OCI-M1 (cell line): ENCODE measurements around the gene USP49.
A peak's percentile ranks its signal among the peaks of the same experiment; 100 is the strongest.

Experiments used
- DNase-seq: peaks from one replicate; lab custom pipeline; 2025; lab: John Stamatoyannopoulos, UW

The USP49 gene

GRCh38 chr6:41874741-41875140 is 20.4 kb downstream of the USP49 start:
- DNase-seq = no peak

GRCh38 chr6:41872147-41872546 is 23.0 kb downstream of the USP49 start:
- no peak for DNase-seq

GRCh38 chr6:41871691-41872090 is 23.5 kb downstream of the USP49 start:
- DNase-seq = no peak

- no peak for DNase-seq
These were observed 35.8 kb downstream of the USP49 start for GRCh38 chr6:41859356-41859755.

GRCh38 chr6:41858703-41859102 is 36.5 kb downstream of the USP49 start:
- no peak for DNase-seq

- DNase-seq = no peak
These were observed 44.3 kb downstream of the USP49 start for GRCh38 chr6:41850861-41851260.

DNA sequence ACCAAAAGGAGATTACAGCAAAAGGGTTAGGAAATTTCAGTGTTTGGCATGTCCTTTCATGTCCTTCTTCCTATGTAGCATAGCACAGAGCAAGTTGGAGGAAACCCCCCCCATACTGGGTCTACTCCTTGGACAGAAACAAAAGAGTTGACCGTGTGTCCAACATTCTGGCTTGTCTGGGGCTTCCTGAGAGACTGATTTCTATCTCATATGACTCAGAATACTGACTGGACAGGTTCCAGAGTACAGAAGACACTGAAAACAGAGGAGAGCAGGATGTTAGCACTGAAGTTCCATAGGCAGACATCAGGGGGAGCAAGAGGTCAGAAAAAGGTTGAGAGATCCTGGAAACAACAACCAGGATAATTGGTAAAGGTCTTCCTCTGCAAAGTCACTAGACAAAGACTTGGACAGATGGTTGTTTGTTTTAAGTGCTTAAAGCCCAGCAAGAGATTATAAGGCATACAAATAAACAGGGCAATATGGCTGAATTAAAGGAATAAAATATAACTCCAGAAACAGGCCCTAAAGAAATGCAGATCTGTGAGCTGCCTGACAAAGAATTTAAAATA is 48.4 kb downstream of the USP49 start:
- DNase-seq = peak; percentile 94

- DNase-seq = no peak
These were observed 52.0 kb downstream of the USP49 start for GRCh38 chr6:41843178-41843577.

DNA sequence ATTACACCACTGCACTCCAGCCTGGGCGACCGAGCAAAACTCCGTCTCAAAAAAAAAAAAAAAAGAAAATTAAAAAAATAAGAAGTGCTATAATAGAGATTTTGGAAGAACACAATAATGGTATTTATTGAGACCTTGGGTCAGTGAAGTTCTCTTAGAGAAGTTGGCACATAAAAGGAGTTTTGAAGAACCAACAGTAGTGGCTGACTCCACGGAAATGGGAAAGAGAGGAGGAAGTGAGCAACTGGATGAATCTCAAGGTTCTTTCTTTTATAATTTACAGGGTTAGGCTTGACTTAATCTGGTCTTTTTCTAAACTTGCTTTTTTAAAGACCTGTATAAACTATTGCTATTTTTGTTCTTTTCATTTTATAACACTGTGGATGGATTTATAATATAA is 54.8 kb downstream of the USP49 start:
- no peak for DNase-seq

DNA sequence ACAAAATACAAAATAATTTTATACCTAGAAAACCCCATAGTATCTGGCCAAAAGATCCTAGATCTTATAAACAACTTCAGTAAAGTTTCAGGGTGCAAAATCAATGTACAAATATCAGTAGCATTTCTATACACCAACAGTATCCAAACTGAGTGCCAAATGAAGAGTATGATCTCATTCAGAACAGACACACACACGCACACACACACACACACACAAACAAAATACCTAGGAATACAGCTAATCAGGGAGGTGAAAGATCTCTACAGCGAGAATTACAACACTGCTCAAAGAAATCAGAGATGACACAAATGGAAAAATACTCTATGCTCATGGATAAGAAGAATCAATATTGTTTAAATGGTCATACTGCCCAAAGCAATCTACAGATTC is 58.5 kb downstream of the USP49 start:
- no peak for DNase-seq

DNA sequence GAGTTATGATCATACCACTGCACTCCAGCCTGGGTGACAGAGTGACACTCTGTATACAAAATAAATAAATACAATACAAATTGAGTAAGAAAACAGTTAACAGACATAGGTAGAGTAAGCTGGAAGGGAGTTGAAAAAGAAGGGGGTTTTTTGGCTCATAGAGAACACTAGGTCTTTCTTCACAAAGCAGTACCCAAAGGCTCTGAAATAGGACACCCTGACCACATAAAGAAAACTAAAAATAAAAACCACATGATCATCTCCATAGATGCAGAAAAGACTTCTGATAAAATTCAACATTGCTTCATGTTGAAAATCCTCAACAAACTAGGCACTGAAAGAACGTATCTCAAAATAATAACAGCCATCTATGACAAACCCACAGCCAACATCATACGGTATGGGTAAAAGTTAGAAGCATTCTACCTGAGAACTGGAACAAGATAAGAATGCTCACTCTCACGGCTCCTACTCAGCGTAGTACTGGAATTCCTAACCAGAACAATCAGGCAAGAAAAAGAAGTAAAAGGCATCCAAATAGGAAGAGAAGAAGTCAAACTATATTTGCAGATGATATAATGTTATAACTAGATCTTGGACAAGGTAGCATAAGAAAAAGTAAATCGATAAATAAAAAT is 59.0 kb downstream of the USP49 start:
- DNase-seq = peak; percentile 77

- DNase-seq = no peak
These were observed 62.9 kb downstream of the USP49 start for GRCh38 chr6:41832263-41832662.

DNA sequence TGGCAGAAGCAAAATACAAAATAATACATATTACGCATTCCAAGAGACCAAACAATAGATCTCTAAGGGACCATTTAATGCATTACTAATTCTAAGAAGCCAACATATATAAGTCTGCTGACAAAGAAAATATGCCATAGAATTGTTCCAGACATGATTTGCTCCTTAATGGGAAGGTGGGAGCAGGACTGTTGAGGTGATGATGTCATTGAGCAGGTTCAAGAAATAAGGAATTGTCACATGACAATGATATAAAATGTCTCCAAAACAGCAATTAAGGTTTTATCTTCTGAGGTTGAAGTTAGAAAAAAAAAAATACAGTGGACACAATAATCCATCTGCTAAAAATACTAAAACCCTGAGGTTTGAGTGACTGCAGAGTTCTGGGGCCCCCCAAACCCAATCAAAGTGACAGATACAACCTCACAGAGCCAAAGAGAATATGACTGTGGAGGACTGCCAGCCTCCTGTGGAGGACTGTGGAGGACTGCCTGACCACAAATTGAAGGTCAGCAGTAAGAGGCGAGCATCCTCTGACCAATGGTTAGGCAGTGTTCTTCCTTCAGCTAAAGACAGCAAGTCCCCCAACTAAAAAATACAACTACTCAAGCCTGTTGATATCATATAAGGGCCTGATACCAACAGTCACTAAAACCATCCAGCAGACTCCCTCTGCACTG is 68.7 kb downstream of the USP49 start:
- no peak for DNase-seq

GRCh38 chr6:41824571-41825569 is 70.3 kb downstream of the USP49 start:
- peak; percentile 18 for DNase-seq

DNA sequence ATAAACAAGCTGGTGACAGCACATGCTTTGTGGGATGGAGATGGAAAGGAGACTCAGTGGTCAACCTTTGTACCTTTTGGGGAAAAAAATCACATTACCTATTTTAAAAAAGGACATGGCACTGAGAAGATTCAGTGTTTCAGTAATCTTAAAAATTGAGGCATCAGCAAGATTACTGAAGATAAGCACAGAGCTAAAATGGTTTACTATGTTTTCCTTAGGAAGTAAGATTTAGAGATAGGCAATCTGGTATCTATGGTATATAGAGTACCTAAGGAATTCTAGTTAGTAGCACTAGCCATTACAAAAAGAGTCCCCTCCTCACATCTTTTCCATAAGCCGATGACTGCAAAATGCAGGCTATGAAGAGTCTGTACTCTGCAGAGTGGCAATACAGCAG is 72.0 kb downstream of the USP49 start:
- no peak for DNase-seq

GRCh38 chr6:41822021-41822420 is 73.2 kb downstream of the USP49 start:
- peak; percentile 31 for DNase-seq

GRCh38 chr6:41821266-41821665 is 73.9 kb downstream of the USP49 start:
- DNase-seq = peak; percentile 54

- DNase-seq = peak; percentile 57
These were observed 76.7 kb downstream of the USP49 start for GRCh38 chr6:41818271-41819054.

GRCh38 chr6:41815587-41815986 is 79.6 kb downstream of the USP49 start:
- DNase-seq = no peak

DNA sequence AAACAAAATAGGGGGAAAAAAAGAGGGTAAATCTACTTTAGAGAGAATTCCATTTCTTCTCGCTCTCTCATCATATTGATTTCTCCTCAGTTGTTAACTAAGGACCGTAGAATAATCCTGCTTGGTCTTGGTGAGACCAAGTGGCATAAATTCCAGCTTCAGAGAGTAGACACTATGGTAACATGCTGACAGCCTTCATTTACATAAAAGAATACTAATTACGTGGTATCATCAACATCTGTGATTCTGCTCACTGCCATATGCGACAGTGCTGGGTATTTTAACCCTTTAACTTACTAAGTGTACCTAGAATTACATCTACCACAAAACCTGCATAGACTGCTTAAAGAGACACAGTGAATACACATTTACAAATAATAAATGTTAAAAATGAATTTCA is 80.5 kb downstream of the USP49 start:
- no peak for DNase-seq

DNA sequence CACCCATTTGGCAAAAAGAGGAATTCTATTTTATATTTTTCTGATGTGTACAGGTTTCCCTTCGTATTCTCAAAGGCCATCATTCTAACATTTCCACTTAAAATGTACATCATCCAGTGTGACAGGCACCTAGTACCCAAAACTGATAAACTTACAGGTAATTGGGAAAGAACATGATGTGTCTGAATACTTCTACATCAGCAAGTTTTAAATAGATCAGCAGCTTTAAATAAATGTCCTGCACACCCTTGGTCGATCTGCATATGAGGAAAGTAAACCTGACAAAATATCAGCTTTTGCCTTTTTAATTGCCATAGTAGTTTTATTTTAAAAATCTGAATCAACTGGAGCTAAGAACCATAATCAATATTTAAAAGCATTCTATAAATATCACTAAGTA is 81.2 kb downstream of the USP49 start:
- DNase-seq = no peak

GRCh38 chr6:41813469-41813868 is 81.7 kb downstream of the USP49 start:
- DNase-seq = no peak
